ENCODE results near the gene RSPRY1. TPM values are rescaled to one million over a fixed set of nuclear protein-coding genes. Genes with fewer than 3 reads are reported as not detected.

RSPRY1 gene
- total and polyA plus RNA-seq, 9 donors: 15.9 to 42.1 (median 28.3) TPM

GRCh38 chr16:57155702-57156350 is 30.3 kb upstream of the RSPRY1 start:
- H3K36me3 ChIP-seq: no peaks in the 10 kb centered on the region
- no peaks in the 10 kb centered on the region for H3K27me3 ChIP-seq
- no peaks in the 10 kb centered on the region for H3K4me1 ChIP-seq (ENCODE audit: insufficient read depth)
- no peak overlapping the region for H3K27ac ChIP-seq
- intact Hi-C loops (cut with DNase I): no loop called here
- H3K4me3 ChIP-seq: no peak overlapping the region
- H3K9me3 ChIP-seq: no peaks in the 10 kb centered on the region
- WGBS, 3 donors: 80 to 87% (median 82%) methylated on average over 6 of the region's 6 CpGs
- TF ChIP-seq POLR2A (IDR thresholded peaks at IDR 0.05) (no peak), EP300 (IDR thresholded peaks at IDR 0.05) (no peak), CTCF (IDR thresholded peaks at IDR 0.05) (no peak)
- DNase-seq: no peak

GRCh38 chr16:57156351-57156703 is 29.8 kb upstream of the RSPRY1 start:
- Histone ChIP-seq H3K27ac (no peak overlapping the region), H3K9me3 (no peaks in the 10 kb centered on the region), H3K4me3 (no peak overlapping the region), H3K27me3 (no peaks in the 10 kb centered on the region), H3K4me1 (ENCODE audit: insufficient read depth) (no peaks in the 10 kb centered on the region), H3K36me3 (no peaks in the 10 kb centered on the region)
- TF ChIP-seq EP300 (IDR thresholded peaks at IDR 0.05): no peak
- no peak for TF ChIP-seq POLR2A (IDR thresholded peaks at IDR 0.05)
- no peak for TF ChIP-seq CTCF (IDR thresholded peaks at IDR 0.05)
- intact Hi-C loops (cut with DNase I): no loop called here
- 30 to 62% (median 46%) methylated on average over 4 of the region's 4 CpGs for WGBS, 3 donors
- no peak for DNase-seq

DNA sequence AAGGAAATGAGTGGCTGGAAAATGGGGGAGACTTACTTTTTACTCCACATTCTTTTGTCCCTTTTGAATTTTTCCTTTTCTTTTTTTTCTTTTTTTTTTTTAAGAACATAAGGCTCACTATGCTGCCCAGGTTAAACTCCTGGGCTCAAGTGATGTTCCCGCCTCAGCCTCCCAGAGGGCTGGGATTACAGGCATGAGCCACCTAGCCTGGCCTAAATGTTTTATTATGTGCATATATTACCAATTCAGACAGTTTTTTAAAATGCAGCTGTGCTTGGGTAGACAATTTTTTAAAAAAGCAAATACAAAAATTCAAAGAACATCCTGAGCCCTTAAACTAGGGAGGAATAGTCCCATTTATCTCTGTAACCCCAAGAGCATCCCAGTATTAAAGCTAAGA is 28.6 kb upstream of the RSPRY1 start:
- intact Hi-C loops (cut with DNase I): no loop called here
- TF ChIP-seq EP300 (IDR thresholded peaks at IDR 0.05) (no peak), POLR2A (IDR thresholded peaks at IDR 0.05) (no peak), CTCF (IDR thresholded peaks at IDR 0.05) (no peak)
- H3K4me3 ChIP-seq: no peak overlapping the region
- H3K27me3 ChIP-seq: no peaks in the 10 kb centered on the region
- 98% methylated on average over 1 of the region's 1 CpG for WGBS, 3 donors
- no peaks in the 10 kb centered on the region for H3K4me1 ChIP-seq (ENCODE audit: insufficient read depth)
- H3K9me3 ChIP-seq: no peaks in the 10 kb centered on the region
- no peak for DNase-seq
- no peak overlapping the region for H3K27ac ChIP-seq
- no peaks in the 10 kb centered on the region for H3K36me3 ChIP-seq

- Histone ChIP-seq H3K4me3 (no peak overlapping the region), H3K36me3 (no peaks in the 10 kb centered on the region), H3K27ac (no peak overlapping the region), H3K27me3 (no peaks in the 10 kb centered on the region), H3K4me1 (ENCODE audit: insufficient read depth) (no peaks in the 10 kb centered on the region), H3K9me3 (no peaks in the 10 kb centered on the region)
- 88 to 89% (median 88%) methylated on average over 4 of the region's 4 CpGs for WGBS, 3 donors
- TF ChIP-seq EP300 (IDR thresholded peaks at IDR 0.05): no peak
- TF ChIP-seq POLR2A (IDR thresholded peaks at IDR 0.05): no peak
- no peak for TF ChIP-seq CTCF (IDR thresholded peaks at IDR 0.05)
- intact Hi-C loops (cut with DNase I): no loop called here
- DNase-seq: no peak
Measured at GRCh38 chr16:57159447-57159846, 26.7 kb upstream of the RSPRY1 start.

All from ovary (tissue), 9 donors.